Fibroblast of skin of back (primary cell): ENCODE data around the gene RBBP6.
A peak's percentile ranks its signal among the peaks of the same experiment; 100 is the strongest.
"Not testable (repeated sequence)": the region's sequence is repeated elsewhere in the genome, so short reads cannot be mapped to it uniquely, and the experiment has no call there.

Experiments
- DNase-seq: peaks from one replicate; pipeline ENCODE4 v3.0.0-alpha.2; 2013

Gene RBBP6

GRCh38 chr16:24568392-24568791, 29.0 kb downstream of the RBBP6 start:
- peak; percentile 36 for DNase-seq

DNA sequence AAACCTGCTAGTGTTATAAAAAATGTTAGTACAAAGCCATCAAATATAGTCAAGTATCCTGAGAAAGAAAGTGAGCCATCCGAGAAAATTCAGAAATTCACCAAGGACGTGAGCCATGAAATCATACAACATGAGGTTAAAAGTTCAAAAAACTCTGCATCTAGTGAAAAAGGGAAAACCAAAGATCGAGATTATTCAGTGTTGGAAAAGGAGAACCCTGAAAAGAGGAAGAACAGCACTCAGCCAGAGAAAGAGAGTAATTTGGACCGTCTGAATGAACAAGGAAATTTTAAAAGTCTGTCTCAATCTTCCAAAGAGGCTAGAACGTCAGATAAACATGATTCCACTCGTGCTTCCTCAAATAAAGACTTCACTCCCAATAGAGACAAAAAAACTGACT, 31.7 kb downstream of the RBBP6 start:
- no peak for DNase-seq

DNA sequence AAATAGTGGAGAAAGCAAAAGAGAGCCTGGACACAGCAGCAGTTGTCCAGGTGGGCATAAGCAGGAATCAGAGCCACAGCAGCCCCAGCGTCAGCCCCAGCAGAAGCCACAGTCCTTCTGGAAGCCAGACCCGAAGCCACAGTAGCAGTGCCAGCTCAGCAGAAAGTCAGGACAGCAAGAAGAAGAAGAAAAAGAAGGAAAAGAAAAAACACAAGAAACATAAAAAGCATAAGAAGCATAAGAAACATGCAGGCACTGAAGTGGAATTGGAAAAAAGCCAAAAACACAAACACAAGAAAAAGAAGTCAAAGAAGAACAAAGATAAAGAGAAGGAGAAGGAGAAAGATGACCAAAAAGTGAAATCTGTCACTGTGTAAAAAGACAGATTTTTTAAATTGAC, 32.7 kb downstream of the RBBP6 start:
- no peak for DNase-seq

GRCh38 chr16:24573141-24573540, 33.8 kb downstream of the RBBP6 start:
- DNase-seq: no peak

DNA sequence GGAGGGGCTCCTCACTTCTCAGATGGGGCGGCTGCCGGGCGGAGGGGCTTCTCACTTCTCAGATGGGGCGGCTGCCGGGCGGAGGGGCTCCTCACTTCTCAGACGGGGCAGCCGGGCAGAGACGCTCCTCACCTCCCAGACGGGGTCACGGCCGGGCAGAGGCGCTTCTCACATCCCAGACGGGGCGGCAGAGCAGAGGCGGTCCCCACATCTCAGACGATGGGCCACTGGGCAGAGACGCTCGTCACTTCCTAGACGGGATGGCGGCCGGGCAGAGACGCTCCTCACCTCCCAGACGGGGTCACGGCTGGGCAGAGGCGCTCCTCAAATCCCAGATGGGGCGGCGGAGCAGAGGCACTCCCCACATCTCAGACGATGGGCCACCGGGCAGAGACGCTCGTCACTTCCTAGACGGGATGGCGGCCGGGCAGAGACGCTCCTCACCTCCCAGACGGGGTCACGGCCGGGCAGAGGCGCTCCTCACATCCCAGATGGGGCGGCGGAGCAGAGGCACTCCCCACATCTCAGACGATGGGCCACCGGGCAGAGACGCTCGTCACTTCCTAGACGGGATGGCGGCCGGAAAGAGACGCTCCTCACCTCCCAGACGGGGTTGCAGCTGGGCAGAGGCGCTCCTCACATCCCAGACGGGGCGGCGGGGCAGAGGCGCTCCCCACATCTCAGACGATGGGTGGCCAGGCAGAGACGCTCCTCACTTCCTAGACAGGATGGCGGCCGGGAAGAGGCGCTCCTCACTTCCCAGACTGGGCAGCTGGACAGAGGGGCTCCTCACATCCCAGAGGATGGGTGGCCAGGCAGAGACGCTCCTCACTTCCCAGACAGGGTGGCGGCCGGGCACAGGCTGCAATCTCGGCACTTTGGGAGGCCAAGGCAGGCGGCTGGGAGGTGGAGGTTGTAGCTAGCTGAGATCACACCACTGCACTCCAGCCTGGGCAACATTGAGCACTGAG, 35.4 kb downstream of the RBBP6 start:
- DNase-seq: not testable (repeated sequence)

DNA sequence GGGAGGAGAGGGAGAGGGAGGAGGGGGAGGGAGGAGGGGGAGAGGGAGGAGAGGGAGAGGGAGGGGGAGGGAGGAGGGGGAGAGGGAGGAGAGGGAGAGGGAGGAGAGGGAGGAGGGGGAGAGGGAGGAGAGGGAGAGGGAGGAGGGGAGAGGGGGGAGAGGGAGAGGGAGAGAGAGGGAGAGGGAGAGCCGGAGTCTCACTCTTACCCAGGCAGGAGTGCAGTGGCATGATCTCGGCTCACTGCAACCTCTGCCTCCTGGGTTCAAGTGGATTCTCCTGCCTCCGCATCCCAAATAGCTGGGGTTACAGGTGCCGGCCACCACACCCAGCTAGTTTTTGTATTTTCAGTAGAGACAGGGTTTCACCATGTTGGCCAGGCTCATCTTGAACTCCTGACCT, 36.4 kb downstream of the RBBP6 start:
- not testable (repeated sequence) for DNase-seq

DNA sequence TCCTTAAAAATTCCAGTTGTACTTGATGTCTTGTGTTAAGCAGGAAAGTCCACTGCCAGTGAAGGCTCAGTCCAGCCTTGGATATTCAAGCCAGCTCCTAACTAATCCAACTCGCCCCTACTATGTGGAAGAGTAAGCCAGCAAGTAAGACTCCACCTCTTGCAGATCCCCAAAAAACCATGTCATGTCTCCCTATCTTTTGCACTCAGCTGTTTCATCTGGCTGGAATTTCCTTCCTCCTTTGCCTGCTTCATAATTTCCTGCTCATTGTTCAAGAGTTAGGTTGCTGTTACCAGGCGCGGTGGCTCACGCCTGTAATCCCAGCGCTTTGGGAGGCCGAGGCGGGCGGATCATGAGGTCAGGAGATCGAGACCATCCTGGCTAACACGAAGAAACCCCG, 37.8 kb downstream of the RBBP6 start:
- peak; percentile 3 for DNase-seq

DNA sequence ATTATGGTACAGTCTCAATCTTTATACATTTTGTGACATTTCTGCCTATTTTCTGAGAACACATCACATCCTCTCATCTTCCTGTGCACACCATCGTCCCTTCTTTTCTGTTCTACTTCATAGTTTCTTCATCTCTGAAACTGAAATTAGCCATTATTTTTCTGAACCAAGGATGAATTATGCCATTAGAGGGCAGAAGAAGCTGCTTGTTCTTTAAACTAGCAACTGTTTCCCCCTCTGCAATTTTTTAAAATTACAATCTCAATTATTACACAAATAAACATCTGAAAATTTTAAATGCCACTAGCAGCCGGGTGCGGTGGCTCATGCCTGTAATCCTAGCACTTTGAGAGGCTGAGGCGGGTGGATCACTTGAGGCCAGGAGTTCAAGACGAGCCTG, 41.3 kb downstream of the RBBP6 start:
- DNase-seq: peak; percentile 42

- no peak for DNase-seq
Measured at GRCh38 chr16:24583494-24583893, 44.1 kb downstream of the RBBP6 start.

- no peak for DNase-seq
Measured at GRCh38 chr16:24589997-24590396, 50.6 kb downstream of the RBBP6 start.

DNA sequence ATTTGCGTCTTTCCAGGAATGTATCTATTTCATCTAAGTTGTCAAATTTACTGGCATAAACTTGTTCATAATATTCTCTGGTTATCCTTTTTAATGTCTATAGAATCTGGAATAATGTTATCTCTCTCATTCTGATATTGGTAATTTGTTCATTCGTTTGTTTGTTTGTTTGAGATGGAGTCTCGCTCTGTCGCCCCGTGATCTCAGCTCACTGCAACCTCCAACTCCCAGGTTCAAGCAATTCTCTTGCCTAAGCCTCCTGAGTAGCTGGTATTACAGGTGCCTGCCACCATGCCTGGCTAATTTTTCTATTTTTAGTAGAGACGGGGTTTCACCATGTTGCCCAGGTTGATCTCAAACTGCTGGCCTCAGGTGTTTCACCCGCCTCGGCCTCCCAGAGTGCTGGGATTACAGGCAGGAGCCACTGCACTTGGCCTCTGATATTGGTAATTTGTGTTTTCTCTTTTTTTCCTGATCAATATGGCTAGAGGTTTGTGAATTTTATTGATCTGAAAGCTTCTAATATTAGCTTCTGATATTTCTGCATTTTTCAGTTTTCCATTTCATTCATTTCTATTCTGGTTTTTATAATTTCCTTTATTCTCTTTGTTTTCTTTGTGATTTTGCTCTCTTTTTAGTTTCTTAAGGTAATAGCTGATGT, 59.5 kb downstream of the RBBP6 start:
- no peak for DNase-seq

GRCh38 chr16:24609417-24609739, 70.0 kb downstream of the RBBP6 start:
- DNase-seq: no peak

DNA sequence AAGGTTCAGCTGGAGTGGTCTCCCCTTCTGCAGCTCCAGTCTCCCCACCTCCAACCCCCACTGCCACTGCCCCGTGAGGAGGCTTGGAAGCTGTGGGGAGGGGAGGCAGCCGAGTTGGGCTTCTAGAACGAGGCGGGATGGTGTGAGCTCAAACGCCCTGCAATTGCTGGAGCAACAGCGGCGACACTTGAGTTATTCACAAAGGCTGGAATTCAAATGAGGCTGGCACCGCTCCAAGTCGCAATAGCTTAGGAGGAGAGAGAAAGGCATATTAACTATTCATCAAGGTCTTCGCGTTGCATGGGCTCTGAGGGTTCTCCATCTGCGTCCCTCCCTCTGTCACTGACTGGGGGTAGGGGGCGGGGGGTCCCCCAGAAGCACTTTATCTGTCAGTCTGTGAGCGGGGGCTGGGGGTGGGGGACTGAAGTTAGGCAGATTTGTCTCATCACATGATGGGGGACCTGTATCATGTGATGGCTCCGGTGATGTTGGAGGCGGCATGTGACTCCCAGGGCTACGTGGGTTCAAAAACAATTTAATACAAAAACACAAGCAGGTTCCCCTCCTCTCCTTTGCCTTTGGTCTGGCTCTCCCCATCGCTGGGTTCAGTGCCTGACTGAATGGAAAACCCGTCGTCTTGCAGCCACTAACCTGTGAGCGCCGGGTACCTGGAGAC, 70.5 kb downstream of the RBBP6 start:
- peak; percentile 74 for DNase-seq

- DNase-seq: peak; percentile 17
Measured at GRCh38 chr16:24610416-24610755, 71.0 kb downstream of the RBBP6 start.

- no peak for DNase-seq
Measured at GRCh38 chr16:24611310-24611709, 71.9 kb downstream of the RBBP6 start.

DNA sequence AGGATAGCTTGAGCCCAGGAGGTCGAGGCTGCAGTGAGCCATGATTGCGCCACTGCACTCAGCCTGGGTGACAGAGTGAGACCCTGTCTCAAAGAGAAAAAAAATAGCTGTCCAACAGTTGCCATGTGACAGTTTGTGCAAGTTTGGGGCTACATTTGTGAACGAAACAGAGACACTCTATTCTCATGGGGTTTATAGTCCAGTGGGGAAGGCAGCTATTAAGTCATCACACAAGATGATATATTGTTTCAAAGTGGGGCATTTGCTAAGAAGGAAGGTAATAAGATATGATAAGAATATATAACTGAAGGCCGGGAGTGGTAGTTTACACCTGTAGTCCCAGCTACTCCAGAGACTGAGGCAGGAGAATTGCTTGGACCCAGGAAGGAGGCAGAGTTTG, 73.3 kb downstream of the RBBP6 start:
- no peak for DNase-seq

- not testable (repeated sequence) for DNase-seq
Measured at GRCh38 chr16:24613267-24613666, 73.9 kb downstream of the RBBP6 start.

GRCh38 chr16:24617502-24617901, 78.1 kb downstream of the RBBP6 start:
- no peak for DNase-seq
